HG03039 (cell line): Measurements from ENCODE around the gene TSR3.

Experiments
- ATAC-seq: cut with Tn5 transposase; IDR thresholded peaks from one replicate; pipeline ENCODE4 v1.9.1; 2021; ENCODE audit warnings: mild to moderate bottlenecking, moderate library complexity; ENCODE audit not compliant: unreplicated experiment

Gene TSR3

DNA sequence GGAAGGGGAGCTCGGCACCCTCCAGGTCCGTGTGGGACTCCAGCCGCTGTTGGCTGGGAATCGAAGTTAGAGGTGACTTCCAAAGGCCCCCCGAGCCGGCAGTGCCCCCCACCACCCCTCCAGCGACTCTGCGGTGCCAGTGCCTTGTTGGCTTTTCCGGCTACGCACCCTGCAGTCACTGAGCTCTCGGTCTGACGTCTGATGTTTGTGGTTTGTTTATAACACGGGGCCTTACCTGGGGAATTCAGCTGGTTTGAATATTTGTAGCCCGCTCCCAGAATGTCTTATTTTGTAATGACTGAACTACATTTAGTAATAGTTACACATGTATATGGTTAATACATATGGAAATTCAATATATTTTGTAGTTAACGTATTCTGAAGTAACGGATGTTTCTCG lies 25.3 kb downstream of the TSR3 start:
- ATAC-seq, result no peak

DNA sequence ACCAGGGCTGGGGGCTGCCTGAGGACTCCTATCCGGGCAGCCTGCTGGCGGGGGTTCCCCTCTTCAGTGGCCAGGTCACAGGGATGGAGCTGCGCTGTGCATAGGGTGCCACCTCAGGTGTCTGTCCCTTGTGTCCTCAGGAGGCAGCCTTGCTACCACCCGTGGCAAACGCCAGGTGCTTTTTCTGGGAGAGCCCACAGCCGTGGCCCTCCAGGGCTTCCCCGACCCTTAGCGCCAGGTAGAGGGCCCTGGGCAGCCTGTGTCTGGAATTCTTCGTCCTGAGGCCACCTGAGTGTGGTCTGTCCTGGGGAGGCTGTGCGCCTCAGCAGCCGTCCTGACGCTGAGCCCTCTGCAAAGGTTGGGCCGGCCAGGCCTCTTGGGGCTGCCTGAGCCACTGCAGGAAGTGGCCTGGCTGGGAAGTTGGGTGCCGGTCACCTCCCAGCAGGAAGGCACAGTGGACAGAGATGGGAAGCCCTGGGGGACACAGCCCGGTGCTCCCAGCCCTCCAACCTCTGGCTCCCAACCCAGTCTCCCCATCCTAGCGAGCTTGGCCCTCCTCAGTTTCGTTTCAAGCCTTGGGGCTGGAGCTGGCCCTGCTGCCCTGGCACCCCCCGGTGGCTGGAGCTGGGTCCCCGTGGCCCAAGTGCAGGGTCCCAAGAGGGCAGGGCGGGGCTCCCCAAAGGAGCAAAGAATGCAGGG lies 25.9 kb downstream of the TSR3 start:
- no peak for ATAC-seq

DNA sequence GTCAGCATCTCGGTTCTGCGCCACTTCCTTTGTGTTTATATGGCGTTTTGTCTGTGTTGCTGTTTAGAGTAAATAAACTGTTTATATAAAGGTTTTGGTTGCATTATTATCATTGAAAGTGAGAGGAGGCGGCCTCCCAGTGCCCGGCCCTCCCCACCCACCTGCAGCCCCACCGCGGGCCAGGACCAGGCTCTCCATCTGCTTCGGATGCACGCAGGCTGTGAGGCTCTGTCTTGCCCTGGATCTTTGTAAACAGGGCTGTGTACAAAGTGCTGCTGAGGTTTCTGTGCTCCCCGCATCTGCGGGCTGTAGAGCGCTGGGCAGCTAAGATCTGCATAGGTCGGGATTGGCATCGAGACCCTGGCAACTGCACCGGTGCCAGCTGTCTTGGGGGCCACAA lies 26.4 kb downstream of the TSR3 start:
- ATAC-seq, result no peak

DNA sequence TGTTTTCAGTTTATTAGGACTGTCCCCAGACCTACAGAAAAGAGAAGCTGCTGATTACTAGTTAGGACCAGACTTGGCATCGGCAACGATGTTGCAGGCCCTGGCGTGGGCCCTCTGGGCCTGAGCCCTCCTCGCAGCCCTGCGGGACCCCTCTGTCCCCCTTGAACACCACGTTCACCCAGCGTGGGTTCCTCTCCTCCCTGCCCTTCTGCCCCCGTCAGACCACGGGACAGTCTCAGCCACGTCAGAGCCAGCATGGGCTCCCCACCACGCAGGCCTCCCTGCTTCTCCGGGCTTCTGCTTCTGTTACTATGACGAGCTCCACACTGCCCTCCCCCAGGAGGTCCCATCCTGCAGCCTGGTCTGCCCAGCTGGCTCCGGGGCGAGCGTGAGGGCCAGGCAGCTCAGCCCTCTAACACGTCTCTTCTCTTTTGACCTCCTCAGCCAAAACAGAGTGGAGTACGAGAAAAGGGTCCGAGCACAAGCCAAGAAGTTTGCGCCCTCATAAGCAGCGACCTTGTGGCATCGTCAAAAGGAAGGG lies 27.3 kb downstream of the TSR3 start:
- ATAC-seq, result no peak

DNA sequence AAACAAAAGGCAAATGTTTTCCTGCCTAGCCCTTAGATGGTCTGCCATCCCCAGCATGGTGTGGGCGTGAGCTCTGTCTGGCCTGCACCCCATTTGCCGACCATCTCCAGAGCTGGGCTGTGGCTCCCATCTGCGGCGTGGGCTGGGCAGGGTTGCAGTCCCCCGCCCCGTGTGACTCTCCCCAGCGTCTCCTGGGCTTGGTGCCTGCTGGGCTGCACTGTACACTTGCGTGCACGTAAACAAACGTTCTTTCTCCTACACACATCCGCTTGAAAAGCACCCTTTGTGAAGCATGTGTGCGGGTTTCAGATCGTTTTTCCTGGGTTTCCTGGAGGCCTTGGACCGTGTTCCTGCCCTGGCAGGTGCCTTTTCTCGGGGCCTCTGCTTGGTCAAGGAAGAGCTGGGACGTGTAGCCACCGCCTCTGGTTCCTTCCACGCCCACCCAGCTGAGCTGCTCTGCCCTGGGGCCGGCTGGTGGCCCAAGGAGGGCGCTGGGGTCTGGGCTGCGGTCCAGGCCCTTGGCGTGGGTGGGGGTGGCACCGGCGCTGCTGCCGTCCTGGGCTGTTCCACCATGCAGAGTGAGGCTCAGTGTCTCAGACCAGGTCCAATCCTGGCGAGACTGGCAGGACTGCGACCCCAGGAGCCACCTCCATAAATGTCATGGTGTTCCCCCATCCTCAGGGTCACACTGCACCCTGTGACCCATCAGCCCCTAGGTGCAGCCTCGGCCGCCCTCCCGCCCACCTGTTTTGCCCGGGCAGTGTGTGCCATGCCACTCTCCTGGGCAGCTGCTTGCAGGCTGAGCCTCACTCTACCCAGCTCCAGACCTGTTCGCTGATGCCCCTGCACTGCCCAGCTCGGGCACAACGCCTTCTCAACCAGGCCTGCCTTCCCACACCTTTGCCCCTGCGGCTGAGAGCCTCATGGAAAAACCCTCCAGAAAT lies 28.1 kb downstream of the TSR3 start:
- no peak for ATAC-seq

DNA sequence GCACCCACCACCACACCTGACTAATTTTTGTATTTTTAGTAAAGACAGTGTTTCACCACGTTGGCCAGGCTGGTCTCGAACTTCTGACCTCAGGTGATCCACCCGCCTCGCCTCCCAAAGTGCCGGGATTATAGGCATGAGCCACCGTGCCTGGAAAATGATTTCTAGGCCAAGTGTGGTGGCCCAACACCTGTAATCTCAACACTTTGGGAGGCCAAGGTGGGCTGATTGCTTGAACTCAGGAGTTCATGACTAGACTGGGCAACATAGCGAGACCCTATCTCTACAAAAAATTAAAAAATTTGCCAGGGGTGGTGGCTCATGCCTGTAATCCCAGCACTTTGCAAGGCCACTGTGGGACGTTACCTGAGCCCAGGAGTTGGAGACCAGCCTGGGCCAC lies 29.3 kb downstream of the TSR3 start:
- no peak for ATAC-seq

DNA sequence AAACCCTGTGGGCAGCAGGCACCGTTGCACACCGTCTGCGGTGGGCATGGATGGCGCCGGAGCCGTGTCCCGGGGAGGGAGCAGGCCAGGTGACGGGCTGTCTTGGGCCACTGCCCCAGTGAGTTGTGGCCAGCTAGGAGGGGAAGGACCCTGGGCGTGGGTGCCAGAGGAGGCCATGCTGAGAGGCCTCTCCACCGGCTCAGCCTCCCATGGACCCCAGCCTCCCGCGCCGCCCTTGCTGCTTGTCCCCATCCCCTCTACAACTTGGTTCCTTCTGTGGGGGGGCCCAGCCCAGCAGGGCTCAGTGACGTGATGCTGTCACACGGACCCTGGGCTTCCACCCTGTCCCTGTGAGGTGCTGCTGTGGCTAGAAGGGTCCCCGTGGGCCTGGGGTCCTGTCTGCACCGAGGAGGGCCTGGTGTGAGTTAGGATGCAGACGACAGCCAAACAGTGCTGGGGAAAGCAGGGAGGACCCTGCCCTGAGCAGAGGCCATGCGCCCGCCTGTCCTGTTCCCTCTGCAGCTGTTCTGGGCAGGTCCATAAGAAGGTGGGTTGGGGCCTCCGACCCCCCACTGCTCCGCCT lies 30.9 kb downstream of the TSR3 start:
- ATAC-seq, result no peak

DNA sequence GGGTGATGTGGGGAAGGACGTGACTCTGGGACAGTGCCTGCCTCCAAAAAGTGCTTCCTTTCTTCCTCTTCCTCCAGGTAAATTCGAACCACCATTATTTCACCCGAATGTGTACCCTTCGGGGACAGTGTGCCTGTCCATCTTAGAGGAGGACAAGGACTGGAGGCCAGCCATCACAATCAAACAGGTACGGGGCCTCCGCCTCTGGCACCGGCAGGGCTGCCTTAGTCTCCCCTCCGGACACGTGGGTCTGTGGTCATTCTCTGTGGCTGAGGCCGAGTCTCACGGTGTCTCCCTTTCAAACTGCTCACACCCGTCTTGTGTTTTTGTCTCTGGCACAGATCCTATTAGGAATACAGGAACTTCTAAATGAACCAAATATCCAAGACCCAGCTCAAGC lies 31.6 kb downstream of the TSR3 start:
- no peak for ATAC-seq

DNA sequence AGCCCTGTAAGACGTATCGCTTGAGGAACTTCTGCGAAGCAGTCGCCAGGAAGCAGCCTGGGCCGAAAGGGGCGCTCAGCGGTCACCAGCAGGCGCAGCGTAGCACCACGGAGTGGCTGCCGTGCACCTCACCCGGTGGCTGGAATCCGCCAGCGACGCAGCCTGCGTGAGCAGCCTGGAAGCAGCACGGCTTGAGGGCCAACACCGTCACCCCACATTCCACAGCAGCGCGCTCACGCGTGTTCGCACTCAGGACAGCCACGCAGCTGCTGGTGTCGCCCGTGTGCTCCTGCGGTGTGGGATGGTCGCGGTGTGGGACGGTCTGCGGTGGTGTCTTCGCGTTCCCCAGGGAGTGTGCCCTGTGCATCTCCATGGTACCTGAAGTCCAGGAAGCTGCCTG lies 32.6 kb downstream of the TSR3 start:
- ATAC-seq, result no peak

DNA sequence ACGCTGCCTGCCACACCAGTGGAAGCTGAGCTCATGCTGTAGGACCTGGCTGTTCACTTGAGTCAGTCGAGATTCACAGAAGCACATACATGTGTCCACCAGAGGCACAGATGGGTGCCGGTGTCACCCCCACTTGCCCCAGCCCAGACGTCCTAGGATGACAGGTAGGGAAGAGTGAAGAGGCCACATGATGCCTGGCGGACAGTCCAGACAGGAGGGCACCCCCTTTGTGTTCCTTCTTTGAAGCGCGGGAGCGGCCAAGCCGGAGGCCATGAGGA lies 33.5 kb downstream of the TSR3 start:
- ATAC-seq, result no peak

DNA sequence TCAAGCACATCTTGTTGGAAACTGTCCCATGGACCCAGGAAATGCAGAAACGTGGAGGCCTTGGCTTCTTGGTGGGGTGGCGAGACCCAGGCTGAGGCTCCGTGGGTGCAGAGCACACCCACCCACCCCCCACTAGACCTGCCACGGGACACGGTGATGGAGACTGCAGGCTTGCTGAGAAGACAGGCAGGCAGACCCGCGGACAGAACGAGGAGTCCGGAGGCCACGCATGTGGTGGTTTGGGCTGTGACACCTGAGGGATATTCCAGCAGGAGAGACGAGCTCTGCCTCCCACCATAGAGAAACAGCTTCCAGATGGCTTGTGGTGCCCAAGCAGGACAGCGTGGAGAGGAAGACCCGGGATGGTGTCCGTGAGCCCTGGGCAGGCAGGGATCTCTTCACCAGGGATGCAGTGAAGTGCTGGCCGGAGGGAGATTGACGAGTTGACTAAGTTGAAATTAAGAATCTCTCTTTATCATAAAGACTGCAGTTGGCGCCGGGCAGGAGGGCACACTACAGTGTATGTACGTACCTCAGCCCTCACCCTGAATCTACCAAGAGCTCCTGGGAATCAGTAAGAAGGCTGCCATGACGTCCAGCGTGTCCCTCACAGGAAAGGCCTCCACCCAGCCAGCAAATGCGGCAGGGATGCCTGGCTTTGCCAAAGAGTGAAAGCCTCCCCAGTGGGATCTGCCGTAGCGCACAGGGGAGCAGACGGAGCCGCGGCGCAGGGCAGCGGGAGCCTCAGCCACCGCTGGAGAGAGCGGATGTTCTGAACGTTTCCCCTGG lies 34.0 kb downstream of the TSR3 start:
- ATAC-seq, result no peak

DNA sequence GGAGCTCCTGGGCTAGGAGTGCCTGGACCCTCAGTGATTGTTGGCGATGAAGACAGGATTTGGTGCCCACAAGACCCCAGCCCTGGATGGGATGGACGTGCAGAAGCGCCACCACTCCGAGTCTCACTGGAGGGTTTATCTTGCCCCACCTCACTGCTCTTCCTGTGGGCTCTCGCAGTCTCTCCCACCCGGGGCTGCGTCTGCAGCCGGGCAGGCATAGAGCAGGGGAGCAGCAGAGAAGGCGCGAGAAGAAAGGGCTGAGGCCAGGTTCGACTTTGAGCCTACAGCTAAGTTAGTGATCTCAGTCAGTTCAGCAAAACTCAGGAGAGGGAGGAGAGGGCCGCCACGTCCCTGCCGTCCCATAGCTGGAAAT lies 35.7 kb downstream of the TSR3 start:
- ATAC-seq, result no peak

DNA sequence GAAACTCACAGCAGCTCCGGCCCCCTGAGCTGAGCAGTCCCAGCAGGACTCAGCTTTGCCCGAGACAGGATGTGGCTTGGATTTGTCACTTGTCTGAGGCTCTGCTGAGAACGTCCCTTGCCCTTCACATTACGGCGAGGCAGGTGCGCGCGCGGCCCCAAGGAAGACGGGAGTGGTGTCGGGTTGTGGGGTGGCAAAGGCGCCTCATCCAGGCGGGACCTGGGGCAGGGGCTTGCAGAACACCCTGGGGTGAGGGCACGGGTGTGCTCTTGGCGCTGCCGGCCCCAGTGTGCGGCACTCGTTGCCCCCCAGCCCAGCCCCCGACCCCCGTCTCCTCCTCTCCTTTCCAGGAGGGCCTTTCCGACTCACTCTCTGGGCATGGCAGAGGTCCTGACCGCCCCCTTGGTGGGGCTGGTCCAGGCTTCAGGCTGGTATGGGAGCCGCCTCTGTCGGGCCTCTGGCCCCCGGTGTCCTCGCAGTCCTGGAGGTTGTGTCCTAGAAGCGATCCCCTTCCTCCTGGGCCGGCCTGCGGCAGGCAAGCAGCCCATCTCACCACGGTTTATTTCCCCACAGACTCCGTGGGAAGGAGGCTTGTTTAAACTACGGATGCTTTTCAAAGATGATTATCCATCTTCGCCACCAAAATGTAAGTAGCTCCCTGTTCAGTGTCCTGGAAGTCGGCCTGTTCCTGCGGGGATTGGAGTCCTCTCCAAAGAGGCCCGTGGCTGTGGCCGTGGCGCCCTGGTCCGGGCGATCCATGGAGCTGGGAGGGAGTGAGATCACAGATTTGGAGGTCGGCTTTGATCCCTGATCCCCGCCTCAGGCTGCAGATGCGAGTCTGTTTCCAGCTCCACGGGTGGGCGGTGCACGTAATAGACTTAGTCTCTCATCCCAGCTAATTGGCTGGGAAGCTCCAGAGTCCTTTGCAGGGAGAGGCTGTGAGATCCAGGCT lies 36.3 kb downstream of the TSR3 start:
- ATAC-seq, result no peak

DNA sequence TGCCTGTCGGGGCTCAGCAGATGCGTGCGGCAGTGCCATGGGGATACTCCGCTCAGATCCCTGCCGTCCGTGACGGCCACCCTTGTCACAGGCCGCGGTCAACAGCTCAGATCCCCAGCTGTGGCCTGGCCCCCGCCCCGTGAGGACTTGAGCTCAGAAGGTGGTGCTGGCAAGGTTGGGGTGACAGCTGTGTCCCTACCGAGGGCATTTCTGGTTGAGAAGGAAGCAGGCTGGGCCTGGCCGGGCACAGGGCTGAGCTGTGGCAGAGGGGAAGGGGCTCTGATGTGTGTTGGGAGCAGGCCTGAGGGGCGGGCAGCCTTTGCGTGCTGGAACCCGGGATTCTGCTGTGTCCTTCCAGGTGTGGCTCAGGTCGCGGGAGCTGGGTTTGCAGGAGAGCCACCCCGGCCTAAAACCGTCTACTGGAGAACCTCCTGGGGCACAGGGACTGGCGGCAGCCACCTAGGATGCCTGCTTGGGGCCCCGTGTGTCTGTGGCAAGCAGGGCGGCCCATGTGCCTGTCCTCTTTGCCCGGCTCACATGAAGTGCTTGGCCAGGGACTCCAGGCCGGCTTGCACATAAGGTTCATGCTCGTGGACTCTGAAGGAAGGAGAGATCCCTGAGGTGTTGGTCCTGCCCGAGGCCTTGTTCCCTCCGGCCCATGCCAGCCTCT lies 37.1 kb downstream of the TSR3 start:
- no peak for ATAC-seq

DNA sequence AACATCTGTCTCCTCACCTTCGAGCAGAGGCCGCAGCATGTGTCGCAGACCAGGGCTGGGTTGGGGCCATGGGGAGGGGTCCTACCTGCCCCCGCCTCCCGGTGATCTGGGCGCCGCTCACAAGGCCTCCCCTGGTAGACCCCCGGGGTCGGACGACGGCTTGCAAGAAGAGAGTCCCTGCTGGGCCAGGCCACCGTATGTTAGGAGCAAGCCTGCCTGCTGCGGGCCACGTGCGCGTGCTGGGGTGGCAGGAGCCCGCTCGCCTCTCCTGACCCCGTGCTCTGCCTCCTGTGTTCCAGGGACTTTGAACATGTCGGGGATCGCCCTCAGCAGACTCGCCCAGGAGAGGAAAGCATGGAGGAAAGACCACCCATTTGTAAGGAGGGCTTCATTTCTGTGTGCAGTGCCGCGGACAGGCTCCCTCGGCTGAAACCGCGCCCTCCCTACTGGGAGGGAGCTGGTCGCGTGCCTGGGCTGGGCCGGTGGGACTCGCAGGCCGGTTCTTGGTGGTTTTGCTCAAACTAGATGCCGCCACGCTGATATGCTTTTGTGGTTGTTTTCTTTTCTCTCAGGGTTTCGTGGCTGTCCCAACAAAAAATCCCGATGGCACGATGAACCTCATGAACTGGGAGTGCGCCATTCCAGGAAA lies 37.8 kb downstream of the TSR3 start:
- no peak for ATAC-seq

DNA sequence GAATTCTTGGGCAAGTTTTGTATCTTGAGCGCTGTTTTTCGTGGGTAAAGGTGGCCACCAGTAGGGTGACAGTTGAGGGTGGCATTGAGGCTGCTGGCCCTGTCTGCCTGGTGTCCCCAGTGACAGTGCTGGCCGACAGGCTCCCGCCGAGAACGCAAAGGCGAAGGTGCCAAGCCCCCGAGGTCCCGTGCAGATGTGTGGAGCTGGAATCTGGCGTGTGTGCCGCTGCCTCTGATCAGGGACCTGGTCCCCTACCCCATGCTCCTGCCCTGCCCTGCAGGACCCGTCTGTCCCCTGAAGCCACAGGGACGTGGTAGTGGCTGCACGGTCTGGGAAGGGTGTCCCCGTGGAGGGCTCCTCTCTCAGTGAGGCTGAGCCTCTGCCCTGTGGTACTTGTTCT lies 38.8 kb downstream of the TSR3 start:
- no peak for ATAC-seq

DNA sequence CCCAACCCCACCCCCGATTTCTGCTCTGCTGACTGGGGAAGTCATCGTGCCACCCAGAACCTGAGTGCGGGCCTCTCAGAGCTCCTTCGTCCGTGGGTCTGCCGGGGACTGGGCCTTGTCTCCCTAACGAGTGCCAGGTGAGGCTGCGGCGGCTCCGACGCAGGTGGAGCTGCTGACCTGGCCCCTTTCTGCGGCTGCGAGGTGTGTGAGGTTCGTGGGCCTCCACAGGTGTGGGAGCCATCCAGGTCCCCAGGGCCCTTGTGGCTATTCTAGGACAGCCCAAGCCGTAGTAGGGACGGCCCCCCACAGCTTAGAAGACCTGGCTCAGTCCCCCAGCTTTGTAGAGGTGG lies 39.2 kb downstream of the TSR3 start:
- ATAC-seq, result no peak

DNA sequence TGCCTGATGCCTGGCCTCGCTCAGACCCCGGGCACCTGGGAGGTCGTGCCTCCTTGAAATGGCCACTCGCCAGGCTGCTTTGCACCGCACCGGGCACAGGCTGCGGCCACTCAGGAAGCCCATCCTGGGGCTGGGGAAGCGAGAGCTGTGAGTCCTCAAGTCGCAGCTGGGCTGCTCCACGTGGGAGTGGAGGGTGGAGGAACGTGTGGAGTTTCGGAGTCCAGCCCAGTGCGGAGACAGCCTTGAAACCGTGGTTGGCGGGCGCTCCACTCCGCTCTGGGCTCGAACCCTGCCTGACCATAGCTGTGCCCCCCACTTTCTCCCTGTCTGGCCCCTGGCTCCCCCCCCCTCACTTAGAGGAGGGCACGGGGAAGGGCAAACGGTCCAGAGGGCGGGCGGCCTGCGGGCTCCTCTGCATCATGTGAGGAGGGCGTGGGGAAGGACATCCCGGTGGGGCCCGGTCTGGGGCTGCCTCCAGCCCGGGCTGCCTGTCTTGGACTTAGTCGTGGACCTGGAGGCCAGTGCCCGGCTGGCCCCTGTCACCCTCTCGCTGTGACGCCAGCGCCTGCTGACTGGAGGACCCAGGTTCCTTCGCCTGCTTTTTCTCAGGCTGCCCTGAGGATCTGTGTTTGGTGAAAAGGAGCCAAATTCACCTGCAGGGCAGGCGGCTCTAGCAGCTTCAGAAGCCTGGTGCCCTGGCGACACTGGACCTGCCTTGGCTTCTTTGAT lies 39.8 kb downstream of the TSR3 start:
- no peak for ATAC-seq
